GM12878 (cell line): ENCODE data around the gene TLX2. TPM values are rescaled to one million over a fixed set of nuclear protein-coding genes. Genes with fewer than 3 reads are reported as not detected.

Source experiments
- ATF7 ChIP-seq: fragments of 450-650 bp; IDR thresholded peaks from 2 replicates; pipeline ENCODE4 v1.6.1; 2016; ENCODE audit warnings: low read depth, mild to moderate bottlenecking
- BCL11A ChIP-seq: IDR thresholded peaks from 2 replicates; pipeline ENCODE4 v1.6.1; 2011; ENCODE audit warnings: low read depth, low read length
- CHD2 ChIP-seq: IDR thresholded peaks from 2 replicates; pipeline ENCODE4 v1.6.1; 2011; ENCODE audit warnings: low read depth, low read length, improper control_type of control experiment, borderline replicate concordance
- CREM ChIP-seq: IDR thresholded peaks from 2 replicates; pipeline ENCODE4 v1.6.1; 2014; ENCODE audit warnings: antibody characterized with exemption, low read depth
- IKZF2 ChIP-seq, 2 experiments: fragments of 450-650 bp; IDR thresholded peaks; 2 replicates each; pipeline ENCODE4 v1.6.1; 2017; ENCODE audit warnings: mild to moderate bottlenecking in 2 of 2, moderate library complexity in 2 of 2
- IRF4 ChIP-seq: IDR thresholded peaks from 2 replicates; pipeline ENCODE4 v1.6.1; 2011; ENCODE audit warnings: low read depth, low read length
- JUNB ChIP-seq: IDR thresholded peaks from 2 replicates; pipeline ENCODE4 v1.6.1; 2016; ENCODE audit warnings: antibody characterized with exemption, mild to moderate bottlenecking
- MXI1 ChIP-seq: fragments of 150-350 bp; IDR thresholded peaks from 2 replicates; pipeline ENCODE4 v1.6.1; 2011; ENCODE audit warnings: low read depth, mild to moderate bottlenecking, inconsistent platforms, low read length, improper control_type of control experiment
- PBX3 ChIP-seq: IDR thresholded peaks from 2 replicates; pipeline ENCODE4 v1.6.1; 2011; ENCODE audit warnings: mild to moderate bottlenecking, low read depth, low read length, moderate library complexity; ENCODE audit not compliant: insufficient replicate concordance
- POU2F2 ChIP-seq: IDR thresholded peaks from 3 replicates; pipeline ENCODE4 v1.6.1; 2011; ENCODE audit warnings: low read depth, mild to moderate bottlenecking, low read length, borderline replicate concordance
- RAD51 ChIP-seq: fragments of 450-650 bp; IDR thresholded peaks from 2 replicates; pipeline ENCODE4 v1.6.1; 2016; ENCODE audit warnings: moderate library complexity, mild to moderate bottlenecking, inconsistent platforms
- RB1 ChIP-seq: fragments of 450-650 bp; formaldehyde crosslinking; IDR thresholded peaks from 2 replicates; pipeline ENCODE4 v1.6.1; 2017; ENCODE audit warnings: mild to moderate bottlenecking, borderline replicate concordance
- SUPT20H ChIP-seq: IDR thresholded peaks from 2 replicates; pipeline ENCODE4 v1.6.1; 2011; ENCODE audit warnings: low read depth, mild to moderate bottlenecking, low read length, moderate library complexity, borderline replicate concordance; ENCODE audit not compliant: control insufficient read depth
- SUZ12 ChIP-seq: fragments of 200-600 bp; sonication (generic); IDR thresholded peaks from one replicate; pipeline ENCODE4 v1.6.1; 2018; ENCODE audit warnings: antibody characterized with exemption, mild to moderate bottlenecking; ENCODE audit not compliant: unreplicated experiment
- polyA plus RNA-seq, 11 experiments: library from polyadenylated mRNA; depleted of rRNA in 4 of 11; unstranded in 6 of 11; stranded (reverse) in 5 of 11; fragments of >200 nt; fragmentation: Nextera tagmentation in 4 of 11; fragmentation: Illumina TruSeq in 1 of 11; extraction: Ambion mirVana in 4 of 11; extraction: Trizol in 1 of 11; gene quantifications; 1 replicate in 1 of 11; 2 replicates in 10 of 11; pipeline versions ENCODE4 v1.2.1 to v1.2.3, GENCODE V29; 2011 to 2016; ENCODE audit warnings: inconsistent platforms in 2 of 11, missing spikeins in 2 of 11, low read depth in 1 of 11
- total RNA-seq, 4 experiments: library from RNA; depleted of rRNA in 3 of 4; stranded (reverse); fragments of >200 nt in 3 of 4; fragmentation: Illumina TruSeq in 1 of 4; extraction: Trizol in 1 of 4; gene quantifications; 2 replicates each; pipeline versions ENCODE4 v1.2.1 to v1.2.3, GENCODE V29; 2013 to 2021
- TF ChIP-seq, protein P1 (sequence below): IDR thresholded peaks from 2 replicates; pipeline ENCODE4 v1.6.1; 2012; ENCODE audit warnings: improper control_type of control experiment, low read depth, low read length; ENCODE audit not compliant: insufficient replicate concordance
- TF ChIP-seq, protein P2 (sequence below): fragments of 450-650 bp; IDR thresholded peaks from 2 replicates; pipeline ENCODE4 v1.6.1; 2017; ENCODE audit warnings: mild to moderate bottlenecking, moderate library complexity

Gene TLX2
- total and polyA plus RNA-seq, 10 of the 15 experiments (the other 5 are each of a cell fraction or from before 2014, with no cell fraction given), result 0.06 to 5.5 (median 3.6) TPM; not detected in 1

- TF ChIP-seq POU2F2, result peak; percentile 12; the same call in 1 of the 3 replicates
- no peak for TF ChIP-seq BCL11A
- no peak for TF ChIP-seq CHD2
- peak in 1 of 2 experiments; percentile 61; a peak in 1 of 4 replicates for TF ChIP-seq IKZF2 (IDR thresholded peaks at IDR 0.05)
- no peak for TF ChIP-seq RB1
- no peak for TF ChIP-seq RAD51
- TF ChIP-seq, protein P1, sequence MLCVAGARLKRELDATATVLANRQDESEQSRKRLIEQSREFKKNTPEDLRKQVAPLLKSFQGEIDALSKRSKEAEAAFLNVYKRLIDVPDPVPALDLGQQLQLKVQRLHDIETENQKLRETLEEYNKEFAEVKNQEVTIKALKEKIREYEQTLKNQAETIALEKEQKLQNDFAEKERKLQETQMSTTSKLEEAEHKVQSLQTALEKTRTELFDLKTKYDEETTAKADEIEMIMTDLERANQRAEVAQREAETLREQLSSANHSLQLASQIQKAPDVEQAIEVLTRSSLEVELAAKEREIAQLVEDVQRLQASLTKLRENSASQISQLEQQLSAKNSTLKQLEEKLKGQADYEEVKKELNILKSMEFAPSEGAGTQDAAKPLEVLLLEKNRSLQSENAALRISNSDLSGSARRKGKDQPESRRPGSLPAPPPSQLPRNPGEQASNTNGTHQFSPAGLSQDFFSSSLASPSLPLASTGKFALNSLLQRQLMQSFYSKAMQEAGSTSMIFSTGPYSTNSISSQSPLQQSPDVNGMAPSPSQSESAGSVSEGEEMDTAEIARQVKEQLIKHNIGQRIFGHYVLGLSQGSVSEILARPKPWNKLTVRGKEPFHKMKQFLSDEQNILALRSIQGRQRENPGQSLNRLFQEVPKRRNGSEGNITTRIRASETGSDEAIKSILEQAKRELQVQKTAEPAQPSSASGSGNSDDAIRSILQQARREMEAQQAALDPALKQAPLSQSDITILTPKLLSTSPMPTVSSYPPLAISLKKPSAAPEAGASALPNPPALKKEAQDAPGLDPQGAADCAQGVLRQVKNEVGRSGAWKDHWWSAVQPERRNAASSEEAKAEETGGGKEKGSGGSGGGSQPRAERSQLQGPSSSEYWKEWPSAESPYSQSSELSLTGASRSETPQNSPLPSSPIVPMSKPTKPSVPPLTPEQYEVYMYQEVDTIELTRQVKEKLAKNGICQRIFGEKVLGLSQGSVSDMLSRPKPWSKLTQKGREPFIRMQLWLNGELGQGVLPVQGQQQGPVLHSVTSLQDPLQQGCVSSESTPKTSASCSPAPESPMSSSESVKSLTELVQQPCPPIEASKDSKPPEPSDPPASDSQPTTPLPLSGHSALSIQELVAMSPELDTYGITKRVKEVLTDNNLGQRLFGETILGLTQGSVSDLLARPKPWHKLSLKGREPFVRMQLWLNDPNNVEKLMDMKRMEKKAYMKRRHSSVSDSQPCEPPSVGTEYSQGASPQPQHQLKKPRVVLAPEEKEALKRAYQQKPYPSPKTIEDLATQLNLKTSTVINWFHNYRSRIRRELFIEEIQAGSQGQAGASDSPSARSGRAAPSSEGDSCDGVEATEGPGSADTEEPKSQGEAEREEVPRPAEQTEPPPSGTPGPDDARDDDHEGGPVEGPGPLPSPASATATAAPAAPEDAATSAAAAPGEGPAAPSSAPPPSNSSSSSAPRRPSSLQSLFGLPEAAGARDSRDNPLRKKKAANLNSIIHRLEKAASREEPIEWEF, result no peak
- no peak for TF ChIP-seq IRF4
- no peak for TF ChIP-seq JUNB
- no peak for TF ChIP-seq SUZ12
- no peak for TF ChIP-seq PBX3
- no peak for TF ChIP-seq CREM
- TF ChIP-seq, protein P2, sequence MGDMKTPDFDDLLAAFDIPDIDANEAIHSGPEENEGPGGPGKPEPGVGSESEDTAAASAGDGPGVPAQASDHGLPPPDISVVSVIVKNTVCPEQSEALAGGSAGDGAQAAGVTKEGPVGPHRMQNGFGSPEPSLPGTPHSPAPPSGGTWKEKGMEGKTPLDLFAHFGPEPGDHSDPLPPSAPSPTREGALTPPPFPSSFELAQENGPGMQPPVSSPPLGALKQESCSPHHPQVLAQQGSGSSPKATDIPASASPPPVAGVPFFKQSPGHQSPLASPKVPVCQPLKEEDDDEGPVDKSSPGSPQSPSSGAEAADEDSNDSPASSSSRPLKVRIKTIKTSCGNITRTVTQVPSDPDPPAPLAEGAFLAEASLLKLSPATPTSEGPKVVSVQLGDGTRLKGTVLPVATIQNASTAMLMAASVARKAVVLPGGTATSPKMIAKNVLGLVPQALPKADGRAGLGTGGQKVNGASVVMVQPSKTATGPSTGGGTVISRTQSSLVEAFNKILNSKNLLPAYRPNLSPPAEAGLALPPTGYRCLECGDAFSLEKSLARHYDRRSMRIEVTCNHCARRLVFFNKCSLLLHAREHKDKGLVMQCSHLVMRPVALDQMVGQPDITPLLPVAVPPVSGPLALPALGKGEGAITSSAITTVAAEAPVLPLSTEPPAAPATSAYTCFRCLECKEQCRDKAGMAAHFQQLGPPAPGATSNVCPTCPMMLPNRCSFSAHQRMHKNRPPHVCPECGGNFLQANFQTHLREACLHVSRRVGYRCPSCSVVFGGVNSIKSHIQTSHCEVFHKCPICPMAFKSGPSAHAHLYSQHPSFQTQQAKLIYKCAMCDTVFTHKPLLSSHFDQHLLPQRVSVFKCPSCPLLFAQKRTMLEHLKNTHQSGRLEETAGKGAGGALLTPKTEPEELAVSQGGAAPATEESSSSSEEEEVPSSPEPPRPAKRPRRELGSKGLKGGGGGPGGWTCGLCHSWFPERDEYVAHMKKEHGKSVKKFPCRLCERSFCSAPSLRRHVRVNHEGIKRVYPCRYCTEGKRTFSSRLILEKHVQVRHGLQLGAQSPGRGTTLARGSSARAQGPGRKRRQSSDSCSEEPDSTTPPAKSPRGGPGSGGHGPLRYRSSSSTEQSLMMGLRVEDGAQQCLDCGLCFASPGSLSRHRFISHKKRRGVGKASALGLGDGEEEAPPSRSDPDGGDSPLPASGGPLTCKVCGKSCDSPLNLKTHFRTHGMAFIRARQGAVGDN, result peak; percentile 26; the same call in 1 of the 2 replicates
- no peak for TF ChIP-seq MXI1
- TF ChIP-seq ATF7, result 0 out of 2 replicates have a peak, but pooled peaks have one; percentile 11
- no peak for TF ChIP-seq SUPT20H
Measured at GRCh38 chr2:74552914-74553811, 38.9 kb downstream of the TLX2 start (continued).
